Measurements from ENCODE around the gene MAB21L4. TPM values are rescaled to one million over a fixed set of nuclear protein-coding genes. Genes with fewer than 3 reads are reported as not detected.

MAB21L4 gene
- total RNA-seq, 1 donor from 2014 or later, result not detected

Other genes with a start within 250 kb of the MAB21L4 start
- not detected for gene AQP12B, start 213.3 kb downstream of the MAB21L4 start, total RNA-seq
- not detected for gene AQP12A, start 204.3 kb downstream of the MAB21L4 start, total RNA-seq
- 4.7 TPM for gene KIF1A, start 75.9 kb downstream of the MAB21L4 start, total RNA-seq
- gene AGXT, start 27.3 kb downstream of the MAB21L4 start, total RNA-seq, result not detected
- under 0.01 TPM for gene CROCC2, start 10.2 kb upstream of the MAB21L4 start, total RNA-seq
- 4.7 TPM for gene SNED1, start 102.5 kb upstream of the MAB21L4 start, total RNA-seq
- 32.4 TPM for gene MTERF4, start 206.1 kb upstream of the MAB21L4 start, total RNA-seq